AG09309 (cell line): ENCODE data around the gene TSC22D3.

Source experiments
- DNase-seq: peaks from one replicate; pipeline ENCODE4 v3.0.0-alpha.2; 2010; ENCODE audit warnings: low read depth
- H3K4me3 ChIP-seq: 2 replicates; pipeline ENCODE4 v1.5.1; 2011; ENCODE audit warnings: mild to moderate bottlenecking, low read depth, low read length, moderate library complexity; ENCODE audit not compliant: control insufficient read depth
- TF ChIP-seq, protein P1 (sequence below): IDR thresholded peaks from 2 replicates; pipeline ENCODE4 v1.5.1; 2011; ENCODE audit warnings: mild to moderate bottlenecking, low read depth, low read length, inconsistent platforms; ENCODE audit not compliant: insufficient read depth, control insufficient read depth; ENCODE audit errors: missing control alignments

The TSC22D3 gene

DNA sequence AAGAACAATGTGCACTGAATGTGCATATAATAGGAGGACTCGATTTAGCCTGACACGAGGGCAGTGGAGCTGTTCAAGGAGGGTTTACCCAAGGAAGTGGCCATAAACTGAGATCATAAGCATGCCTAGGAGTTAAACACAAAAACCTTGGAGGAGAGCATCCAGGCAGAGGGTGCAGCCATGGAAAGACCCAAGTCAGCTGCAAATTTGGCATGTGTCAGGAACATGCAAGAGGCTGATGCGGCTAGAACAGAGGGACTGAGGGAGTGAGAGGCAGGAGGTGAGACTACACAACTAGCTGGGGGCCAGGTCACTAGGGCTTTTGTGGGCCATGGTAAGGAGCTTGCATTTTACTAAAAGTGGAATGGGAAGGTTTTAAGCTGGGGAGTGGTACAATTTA, 91.7 kb downstream of the TSC22D3 start:
- DNase-seq, result no peak
- H3K4me3 ChIP-seq, result no peak overlapping the region
- TF ChIP-seq, protein P1, sequence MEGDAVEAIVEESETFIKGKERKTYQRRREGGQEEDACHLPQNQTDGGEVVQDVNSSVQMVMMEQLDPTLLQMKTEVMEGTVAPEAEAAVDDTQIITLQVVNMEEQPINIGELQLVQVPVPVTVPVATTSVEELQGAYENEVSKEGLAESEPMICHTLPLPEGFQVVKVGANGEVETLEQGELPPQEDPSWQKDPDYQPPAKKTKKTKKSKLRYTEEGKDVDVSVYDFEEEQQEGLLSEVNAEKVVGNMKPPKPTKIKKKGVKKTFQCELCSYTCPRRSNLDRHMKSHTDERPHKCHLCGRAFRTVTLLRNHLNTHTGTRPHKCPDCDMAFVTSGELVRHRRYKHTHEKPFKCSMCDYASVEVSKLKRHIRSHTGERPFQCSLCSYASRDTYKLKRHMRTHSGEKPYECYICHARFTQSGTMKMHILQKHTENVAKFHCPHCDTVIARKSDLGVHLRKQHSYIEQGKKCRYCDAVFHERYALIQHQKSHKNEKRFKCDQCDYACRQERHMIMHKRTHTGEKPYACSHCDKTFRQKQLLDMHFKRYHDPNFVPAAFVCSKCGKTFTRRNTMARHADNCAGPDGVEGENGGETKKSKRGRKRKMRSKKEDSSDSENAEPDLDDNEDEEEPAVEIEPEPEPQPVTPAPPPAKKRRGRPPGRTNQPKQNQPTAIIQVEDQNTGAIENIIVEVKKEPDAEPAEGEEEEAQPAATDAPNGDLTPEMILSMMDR, result no peak

DNA sequence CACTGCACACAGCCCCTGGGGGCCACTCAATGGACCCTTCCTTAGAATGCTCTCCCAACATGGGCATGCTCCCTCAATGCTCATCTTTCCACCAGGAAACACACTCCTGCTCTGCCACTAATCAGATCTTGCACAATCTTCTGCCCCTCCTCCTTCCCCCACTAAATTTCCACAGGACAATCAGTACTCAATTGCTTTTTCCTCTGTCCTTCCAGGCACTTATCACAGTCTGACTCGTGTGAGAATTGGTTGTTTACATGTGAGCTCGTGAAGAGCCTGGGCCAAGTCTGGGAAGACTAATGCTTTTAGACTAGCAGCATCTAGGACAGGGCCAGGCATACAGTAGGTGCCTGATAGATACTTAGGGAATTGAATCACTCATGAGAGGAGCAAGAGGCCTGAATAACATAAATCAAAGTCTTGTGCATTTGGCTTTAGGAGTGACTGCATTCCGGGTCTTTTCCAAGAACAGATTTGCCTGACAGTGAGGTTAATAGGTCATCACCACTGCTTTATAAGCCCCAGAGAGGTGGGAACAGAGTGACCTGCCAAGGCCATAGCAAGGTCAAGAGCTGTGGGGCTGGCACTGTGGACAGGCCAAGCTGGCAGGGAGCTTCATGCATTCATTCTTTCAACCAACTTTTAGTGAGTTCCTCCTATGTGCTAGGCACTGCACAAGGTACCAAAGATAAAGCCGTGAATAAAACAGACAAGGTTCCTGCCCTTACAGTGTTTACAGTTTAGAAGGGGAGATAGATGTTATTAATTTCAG, 92.3 kb downstream of the TSC22D3 start:
- no peak overlapping the region for H3K4me3 ChIP-seq
- DNase-seq, result no peak
- TF ChIP-seq, protein P1, result no peak

DNA sequence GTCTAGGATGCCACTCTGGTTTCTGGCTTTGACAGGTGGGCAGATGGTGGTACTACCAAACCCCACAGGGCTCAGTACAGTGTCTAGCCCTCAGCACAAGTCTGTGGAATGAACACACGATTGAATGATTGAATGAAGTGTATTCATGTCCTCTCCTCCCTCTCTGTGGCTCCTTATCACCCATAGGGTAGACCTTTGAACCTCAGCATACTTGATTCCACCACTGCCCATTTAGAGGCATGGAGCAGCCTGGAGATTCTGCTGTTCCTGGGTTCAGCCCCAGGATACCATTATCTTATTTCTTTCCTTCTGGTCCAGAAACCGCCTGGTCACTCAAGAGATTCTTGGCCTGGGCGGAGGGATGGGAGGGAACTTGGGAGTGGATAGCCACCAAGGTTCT, 93.3 kb downstream of the TSC22D3 start:
- DNase-seq, result no peak
- TF ChIP-seq, protein P1, result no peak
- no peak overlapping the region for H3K4me3 ChIP-seq

DNA sequence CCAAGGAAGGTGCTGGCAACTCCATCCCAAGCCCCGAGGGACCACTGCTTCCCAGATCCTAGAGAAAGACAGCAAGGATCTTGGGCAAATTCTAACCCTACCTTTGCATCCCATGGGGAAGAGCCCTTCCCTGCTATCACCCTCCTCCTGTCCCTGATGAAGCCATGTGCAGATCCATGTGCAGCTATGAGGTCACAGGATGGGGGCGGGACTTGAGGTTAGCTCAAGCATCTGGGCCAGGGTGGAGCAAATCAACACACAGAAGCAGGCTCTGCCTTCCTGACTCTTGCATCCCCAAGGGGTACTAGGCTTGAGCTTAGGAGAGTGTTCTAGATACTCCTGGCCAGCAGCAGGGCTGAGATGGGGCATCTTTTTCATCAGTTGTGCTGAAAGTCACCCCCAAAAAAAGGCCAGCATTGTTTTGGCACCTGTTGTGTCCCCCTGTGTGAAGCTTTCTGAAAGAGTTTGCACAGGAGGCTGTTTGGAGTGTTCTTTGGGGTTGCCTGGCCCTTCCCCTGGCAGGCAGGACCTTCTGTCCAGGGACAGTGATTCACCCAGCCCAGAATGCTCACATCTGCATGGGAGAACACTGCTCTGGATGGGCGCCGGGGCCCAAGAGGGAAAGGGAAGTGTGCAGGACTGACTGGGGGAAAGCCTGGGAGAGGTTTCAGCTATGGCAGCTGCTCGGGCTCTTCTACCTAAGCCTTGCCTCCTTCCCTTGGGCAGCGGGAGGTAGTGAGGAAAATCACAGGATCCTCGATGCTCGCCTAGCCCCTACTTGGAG, 96.4 kb downstream of the TSC22D3 start:
- TF ChIP-seq, protein P1, result no peak
- DNase-seq, result no peak
- no peak overlapping the region for H3K4me3 ChIP-seq

DNA sequence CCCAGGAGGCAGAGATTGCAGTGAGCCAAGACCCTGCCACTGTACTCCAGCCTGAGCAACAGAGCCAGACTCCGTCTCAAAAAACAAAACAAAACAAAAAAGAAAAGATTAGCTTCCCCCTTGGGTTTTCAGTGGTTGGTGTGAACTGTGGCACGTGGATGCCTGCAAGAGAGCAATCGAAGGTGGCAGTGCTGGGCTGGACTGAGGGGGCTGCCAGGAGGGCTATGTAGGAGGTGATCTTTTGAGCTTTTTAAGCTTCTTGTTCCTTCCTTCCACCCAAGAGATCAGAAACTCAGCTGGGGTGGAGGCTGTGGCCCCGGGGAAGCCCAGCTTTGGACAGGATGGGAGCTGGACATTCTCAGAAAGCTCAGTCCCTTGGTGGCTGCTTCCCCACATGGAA, 97.7 kb downstream of the TSC22D3 start:
- DNase-seq, result no peak
- H3K4me3 ChIP-seq, result no peak overlapping the region
- TF ChIP-seq, protein P1, result no peak

DNA sequence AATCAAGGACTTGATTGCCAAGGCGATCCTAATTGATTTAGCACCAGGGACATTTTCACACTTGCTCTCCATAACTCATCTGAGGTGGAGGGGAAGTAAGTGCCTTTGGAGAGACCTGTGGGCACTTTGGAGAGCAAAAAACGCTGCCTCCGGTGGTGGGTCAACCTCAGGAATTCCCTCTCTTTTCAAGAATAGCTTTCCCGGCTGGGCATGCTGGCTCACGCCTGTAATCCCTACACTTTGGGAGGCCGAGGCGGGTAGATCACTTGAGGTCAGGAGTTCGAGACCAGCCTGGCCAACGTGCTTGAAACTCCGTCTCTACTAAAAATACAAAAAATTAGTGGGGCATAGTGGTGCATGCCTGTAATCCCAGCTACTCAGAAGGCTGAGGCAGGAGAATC, 98.1 kb downstream of the TSC22D3 start:
- no peak overlapping the region; the same call in 1 of the 2 replicates for H3K4me3 ChIP-seq
- DNase-seq, result no peak
- TF ChIP-seq, protein P1, result no peak
